SKM-1 treated with dmso at 0.1 percent for 144 hours (cell line): Measurements from ENCODE around the gene NTRK2.

ENCODE experiments used
- DNase-seq: peaks from one replicate; lab custom pipeline; 2025; ENCODE audit not compliant: unreplicated experiment; lab: John Stamatoyannopoulos, UW

NTRK2 gene

GRCh38 chr9:84845956-84846900, 176.7 kb downstream of the NTRK2 start:
- DNase-seq, result no peak

GRCh38 chr9:84846906-84847305, 177.4 kb downstream of the NTRK2 start:
- no peak for DNase-seq

GRCh38 chr9:84849049-84849448, 179.5 kb downstream of the NTRK2 start:
- DNase-seq, result no peak

GRCh38 chr9:84850830-84851392, 181.4 kb downstream of the NTRK2 start:
- DNase-seq, result no peak

- no peak for DNase-seq
Observed at GRCh38 chr9:84851935-84852585, 182.5 kb downstream of the NTRK2 start.

- no peak for DNase-seq
Observed at GRCh38 chr9:84852617-84853301, 183.2 kb downstream of the NTRK2 start.

GRCh38 chr9:84856181-84856632, 186.7 kb downstream of the NTRK2 start:
- DNase-seq, result no peak

- DNase-seq, result no peak
Observed at GRCh38 chr9:84857211-84857610, 187.7 kb downstream of the NTRK2 start.

- DNase-seq, result no peak
Observed at GRCh38 chr9:84858364-84858763, 188.8 kb downstream of the NTRK2 start.

GRCh38 chr9:84860249-84861115, 191.0 kb downstream of the NTRK2 start:
- DNase-seq, result no peak

- DNase-seq, result no peak
Observed at GRCh38 chr9:84861455-84861854, 191.9 kb downstream of the NTRK2 start.

- DNase-seq, result no peak
Observed at GRCh38 chr9:84862308-84862707, 192.8 kb downstream of the NTRK2 start.

GRCh38 chr9:84862810-84863287, 193.3 kb downstream of the NTRK2 start:
- DNase-seq, result no peak

- no peak for DNase-seq
Observed at GRCh38 chr9:84863372-84863771, 193.8 kb downstream of the NTRK2 start.

GRCh38 chr9:84866396-84867175, 197.1 kb downstream of the NTRK2 start:
- no peak for DNase-seq

GRCh38 chr9:84867186-84867585, 197.7 kb downstream of the NTRK2 start:
- no peak for DNase-seq

- no peak for DNase-seq
Observed at GRCh38 chr9:84869091-84869490, 199.6 kb downstream of the NTRK2 start.

- DNase-seq, result no peak
Observed at GRCh38 chr9:84871983-84872382, 202.5 kb downstream of the NTRK2 start.

GRCh38 chr9:84874022-84874421, 204.5 kb downstream of the NTRK2 start:
- DNase-seq, result no peak
